Measurements from ENCODE around the gene APOA1.
"Not testable (repeated sequence)": the region's sequence is repeated elsewhere in the genome, so short reads cannot be mapped to it uniquely, and the experiment has no call there.

The APOA1 gene

DNA sequence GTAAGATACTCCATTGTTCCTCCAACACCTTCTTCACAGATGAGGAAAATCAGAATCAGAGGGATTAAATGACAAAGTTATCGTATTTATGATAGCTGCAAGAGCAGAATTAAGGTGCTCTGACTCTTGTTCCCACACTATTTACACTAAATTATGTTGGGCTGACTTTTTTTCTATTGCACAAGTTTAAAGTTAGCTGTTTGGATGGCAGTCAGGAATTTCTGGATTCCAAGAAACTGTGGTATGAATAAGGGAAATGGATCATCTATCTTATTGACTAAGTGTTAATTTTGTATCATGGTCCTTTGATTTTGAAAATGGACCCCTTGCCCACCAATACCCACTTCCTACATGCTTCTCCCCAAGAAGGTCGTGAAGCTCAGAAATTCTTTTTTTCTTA lies 19.9 kb upstream of the APOA1 start:
- DNase-seq: no peak

DNA sequence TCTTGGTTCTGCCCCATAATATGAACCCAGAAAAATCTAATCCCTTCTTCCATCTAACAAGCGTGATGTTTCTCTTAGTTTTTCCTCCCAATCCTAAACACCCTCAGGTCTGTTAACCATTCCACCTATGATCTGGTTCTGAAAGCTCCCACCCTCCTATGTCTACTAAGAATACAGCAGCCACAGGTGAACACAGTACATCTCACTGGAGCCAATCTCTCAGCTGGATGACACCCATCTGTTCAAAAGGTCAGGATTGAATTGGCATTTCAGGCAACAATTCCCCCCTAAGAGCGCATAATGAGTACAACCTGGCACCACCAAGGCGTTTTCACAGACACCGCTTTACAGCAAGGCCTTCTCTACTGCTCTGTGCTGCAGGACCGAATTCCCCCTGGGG lies 19.0 kb upstream of the APOA1 start:
- no peak for DNase-seq

DNA sequence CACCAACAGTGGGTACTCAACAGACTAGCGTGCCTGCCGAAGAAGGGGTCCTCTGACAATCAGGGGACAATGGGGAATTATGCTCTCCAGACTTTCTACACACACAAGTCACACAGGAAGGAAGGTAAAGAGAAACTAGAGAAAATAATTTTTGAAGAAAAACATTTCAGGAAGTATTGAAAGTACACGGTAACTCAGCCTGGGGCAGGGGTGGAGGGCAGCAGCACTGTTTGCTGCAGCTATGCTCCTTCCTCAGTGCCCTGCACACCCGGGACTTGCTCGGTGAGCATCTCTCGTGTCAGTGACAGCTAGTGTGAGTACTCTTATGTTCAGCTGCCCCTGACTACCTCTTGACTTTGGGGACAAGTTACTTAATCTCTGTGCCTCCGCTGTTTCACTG lies 18.0 kb upstream of the APOA1 start:
- peak in 1 of 5 donors; percentile 15 for DNase-seq

DNA sequence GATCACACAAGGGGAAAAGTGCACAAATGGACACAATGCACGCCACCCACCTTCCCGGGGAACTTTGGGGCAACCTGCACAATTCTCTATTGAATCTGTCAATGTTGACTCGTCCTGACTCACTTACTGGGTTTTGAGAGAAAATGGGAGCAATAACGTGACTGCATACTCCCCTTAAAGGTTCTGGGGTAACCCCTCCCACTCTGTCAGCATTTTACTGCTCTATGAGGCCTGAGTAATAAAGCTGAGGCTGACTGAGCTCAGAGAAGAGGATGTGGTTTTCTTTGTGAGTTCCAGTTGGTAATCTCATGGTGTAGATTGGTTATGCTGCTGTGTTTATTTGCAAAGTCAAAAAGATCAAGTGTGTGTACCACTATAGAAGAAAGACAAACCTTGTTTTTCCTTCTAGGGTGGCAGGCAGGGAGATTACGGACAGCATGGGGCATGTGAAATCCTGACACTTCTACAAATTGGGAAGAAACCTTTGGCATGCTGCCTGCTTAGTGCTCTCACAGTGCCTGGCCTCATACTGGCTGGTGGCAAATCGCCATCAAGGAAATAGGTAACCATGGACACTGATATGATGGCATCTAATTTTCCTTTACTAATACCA lies 16.1 kb upstream of the APOA1 start:
- peak in 4 of 5 donors; percentile 29 to 94 (median 46) for DNase-seq

DNA sequence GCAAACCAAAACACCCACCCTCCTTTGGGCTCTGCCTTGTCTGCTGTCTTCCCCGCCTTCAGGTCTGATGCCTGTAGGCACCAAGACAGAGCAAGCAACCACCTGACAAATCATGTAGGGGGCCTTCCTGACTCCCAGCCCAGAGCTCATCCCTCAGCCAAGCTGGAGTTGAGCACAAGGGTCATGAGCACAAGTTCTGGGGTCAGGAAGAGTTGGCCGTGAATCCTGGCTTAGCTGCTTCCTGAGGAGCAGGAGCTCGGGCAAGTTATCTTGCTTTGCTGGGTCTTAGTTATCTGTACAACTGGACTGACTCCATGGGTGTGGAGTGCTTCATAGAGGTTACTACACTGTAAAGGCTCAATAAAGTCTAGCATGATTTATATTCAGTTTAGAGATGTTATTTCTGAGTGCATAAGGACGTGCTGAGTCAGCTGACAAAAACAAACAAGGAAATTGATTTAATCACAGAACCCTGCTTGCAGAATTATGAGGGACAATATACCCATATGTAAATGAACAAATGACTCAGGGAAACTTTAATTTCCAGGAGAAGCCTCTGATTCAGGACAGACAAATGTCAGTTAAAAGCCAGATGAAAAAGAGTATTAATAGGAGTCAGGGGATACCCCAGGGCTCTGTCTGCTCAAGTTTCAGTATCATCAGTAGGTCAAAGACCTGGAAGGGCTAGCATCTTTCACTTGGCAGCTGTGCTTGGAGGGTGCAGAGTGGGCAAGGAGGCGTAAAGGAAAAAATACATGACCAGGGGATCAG lies 15.0 kb upstream of the APOA1 start:
- peak in 1 of 5 donors; percentile 26 for DNase-seq

DNA sequence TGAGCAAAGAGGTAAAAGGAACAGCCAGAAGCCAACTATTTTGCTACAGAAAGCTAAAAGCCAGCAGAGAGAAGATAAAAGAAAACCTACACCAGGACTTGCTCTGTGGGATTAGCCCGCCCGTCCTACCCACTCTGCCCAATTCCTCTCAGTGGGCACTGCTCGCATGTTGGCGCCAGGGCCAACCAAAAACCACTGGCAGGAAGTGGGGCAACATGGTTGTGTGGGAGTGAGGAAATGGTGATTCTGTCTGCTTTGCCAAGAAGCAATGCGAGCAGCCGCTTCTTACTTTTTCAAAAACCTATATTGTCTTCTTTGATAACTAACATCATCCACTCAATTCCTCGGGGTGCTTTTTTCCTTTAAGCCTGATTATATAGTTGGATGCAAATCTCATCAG lies 14.2 kb upstream of the APOA1 start:
- peak in 4 of 5 donors; percentile 13 to 55 (median 23) for DNase-seq

DNA sequence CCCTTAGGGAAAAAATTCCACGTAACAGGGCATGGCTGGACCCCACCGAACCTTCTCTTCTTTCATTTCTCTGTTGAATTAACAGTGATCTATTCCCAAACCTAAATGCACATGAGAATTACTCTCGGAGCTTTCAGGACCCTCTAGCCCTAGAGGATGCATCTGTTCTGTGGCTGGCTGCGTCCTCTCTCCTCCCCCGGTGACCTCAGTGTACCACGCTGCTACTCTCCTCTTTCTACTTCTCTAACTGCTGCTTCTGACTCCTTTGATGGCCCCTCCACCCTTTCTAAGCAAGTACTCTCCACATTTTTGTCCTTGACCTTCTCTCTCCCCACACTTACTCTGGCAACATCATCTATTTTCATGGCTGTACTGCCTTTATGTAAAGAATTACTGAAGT lies 12.1 kb upstream of the APOA1 start:
- DNase-seq: no peak

DNA sequence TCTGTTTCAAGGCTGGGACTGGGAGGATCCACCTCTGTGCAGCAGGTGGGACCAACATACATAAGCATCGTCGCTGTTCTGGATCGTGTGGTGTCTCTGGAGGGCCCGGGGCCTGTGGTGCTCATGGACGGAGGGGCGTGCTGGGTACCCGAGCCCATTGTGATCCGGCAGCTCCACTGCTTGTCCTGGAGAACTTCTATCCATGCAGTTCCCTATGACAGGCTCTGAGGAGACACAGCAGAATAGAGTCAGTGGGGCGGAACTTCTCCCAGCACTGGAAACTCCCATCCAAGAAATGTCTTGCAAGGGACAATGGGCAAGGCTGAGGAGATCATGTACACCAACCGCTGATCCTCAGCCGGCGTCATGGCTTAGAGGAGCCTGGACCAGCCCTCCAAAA lies 11.6 kb upstream of the APOA1 start:
- DNase-seq: no peak

DNA sequence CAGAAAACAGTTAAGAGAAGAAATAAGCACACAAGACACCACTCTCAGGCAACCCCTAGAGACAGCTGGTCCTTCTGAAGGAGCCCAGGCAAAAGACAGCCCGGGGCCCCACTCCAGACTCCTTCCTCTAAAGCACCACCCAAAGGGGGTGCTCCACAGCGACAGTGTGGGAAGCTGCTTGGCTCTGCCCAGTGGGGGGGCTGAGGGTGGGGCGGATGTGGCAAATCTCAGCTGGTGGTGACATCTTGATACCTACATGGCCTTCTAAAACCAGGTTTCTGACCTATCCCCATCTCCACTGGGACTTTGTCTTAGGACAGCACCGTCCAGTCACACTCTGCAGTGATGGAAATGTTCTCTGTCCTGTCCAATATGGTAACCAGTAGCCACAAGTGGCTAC lies 10.2 kb upstream of the APOA1 start:
- no peak for DNase-seq

DNA sequence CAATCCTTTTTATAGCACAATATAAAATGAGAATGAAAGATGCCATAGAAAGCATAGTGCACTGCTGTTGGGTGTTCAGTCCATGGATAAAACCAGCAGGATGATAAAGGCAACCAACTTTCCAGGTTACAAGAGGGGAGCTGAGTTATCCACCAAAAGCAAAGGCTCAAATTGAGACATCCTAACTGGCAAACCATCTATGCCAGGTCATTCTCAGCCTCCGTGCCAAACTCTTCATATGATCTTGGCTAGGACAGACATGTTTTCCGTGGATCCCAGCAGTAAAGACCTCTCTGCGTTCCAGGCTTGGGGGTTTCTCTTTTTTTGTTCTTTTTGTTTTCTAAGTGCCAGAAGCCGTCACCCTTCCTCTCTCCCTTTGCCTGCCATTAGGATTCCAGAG lies 7.3 kb upstream of the APOA1 start:
- no peak for DNase-seq

DNA sequence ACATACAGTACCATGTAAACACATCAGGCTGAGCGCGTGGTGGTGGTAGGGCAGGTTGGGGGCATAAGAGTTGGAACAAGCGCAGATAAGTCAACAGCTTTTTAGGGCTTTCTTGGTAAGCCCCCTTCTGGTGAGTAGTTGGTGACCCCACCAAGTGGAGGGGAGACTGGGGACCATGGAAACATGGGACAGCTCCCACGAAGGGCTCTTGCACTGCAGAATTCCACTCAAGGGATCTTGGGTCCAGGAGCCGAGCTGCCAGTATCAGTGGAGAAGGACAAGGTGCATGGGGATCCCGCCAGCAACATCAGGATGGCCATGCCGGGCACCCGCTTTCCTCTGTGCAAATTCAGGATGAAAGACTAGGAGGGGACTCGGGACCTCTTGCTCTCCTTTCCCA lies 6.2 kb upstream of the APOA1 start:
- no peak for DNase-seq

DNA sequence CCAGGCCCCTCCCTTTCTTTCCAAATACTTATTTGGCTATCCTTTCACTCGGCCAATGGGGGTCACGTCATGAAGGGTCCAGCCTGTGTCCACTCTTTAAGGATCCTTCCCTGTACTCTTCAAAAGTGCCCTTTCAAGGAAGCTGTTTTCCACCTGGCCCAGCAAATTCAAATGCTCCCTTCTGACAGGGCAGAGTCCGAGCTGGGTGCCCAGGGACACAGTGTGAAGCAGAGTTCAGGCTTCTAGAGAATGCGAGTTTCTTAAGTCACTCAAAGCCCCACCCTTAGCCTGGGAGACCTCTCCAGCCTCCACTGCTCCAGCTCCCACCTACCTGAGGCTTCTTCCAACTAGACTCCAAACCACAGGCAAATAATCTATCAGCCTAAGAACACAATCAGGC lies 5.5 kb upstream of the APOA1 start:
- DNase-seq: no peak

DNA sequence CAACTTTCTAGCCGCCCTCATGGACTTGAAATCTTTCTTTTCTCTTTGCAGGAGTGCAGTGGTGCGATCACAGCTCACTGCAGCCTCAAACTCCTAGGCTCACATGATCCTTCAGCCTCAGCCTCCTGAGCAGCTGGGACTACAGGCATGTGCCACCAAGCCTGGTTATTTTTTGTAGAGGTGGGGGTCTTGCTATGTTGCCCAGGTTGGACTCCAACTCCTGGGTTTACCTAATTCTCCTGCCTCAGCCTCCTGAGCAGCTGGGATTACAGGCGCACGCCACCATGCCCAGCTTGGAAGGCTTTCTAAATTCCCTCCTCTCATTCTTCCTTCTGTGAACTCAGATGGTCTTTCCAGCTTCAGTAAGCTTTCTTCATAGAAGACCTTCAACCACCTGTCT lies 4.7 kb upstream of the APOA1 start:
- DNase-seq: no peak

DNA sequence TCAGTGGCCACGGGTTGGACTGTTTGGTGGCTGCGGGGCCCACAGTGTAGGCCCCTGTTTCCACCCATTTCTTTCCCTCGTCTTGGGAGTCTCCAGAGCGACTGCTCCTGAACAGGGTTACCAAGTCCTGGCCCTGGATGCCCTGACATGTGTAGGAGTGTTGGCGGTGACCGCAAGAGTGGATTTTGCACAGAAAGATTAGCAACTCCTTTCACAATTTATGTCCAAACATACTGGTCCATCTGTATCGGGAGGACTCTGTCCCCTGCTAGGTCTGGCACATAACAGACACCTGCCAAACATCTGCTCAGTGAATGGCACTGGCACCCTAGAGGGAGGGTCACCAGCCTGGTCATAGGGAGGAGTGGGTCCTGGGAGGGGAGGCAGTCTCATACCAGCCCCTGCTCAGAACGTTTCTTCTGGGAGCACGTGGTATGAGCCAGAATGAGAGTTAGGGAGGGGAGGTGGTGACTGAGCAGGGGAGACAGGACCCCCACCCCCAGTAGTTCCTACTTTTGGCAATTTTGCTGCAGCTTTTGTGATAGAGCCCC lies 3.4 kb upstream of the APOA1 start:
- no peak for DNase-seq

DNA sequence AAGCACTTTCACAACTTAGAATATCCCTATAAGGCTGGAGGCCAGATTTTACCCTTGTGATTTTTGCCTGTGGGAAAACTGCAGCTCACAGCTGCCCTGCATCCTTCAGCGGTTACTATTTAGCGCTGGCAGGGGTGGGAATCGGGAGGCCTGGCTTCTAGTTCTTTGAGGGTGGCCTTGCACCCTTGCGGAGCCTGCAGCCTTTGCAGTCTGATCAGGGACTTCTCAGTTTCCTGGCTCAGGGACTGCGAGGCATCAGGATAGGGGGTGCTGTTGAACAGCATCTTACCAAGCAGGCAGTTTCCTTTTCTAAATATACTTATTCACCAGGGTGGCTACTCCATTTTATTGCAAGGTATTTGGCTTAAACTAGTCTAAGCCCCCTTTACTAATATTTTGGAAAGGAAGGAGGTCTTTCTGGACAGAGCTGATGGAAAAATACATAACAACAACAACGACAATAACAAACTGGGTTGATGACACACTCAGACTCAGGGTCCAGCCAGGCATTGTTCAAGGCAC lies 2.9 kb upstream of the APOA1 start:
- no peak for DNase-seq

DNA sequence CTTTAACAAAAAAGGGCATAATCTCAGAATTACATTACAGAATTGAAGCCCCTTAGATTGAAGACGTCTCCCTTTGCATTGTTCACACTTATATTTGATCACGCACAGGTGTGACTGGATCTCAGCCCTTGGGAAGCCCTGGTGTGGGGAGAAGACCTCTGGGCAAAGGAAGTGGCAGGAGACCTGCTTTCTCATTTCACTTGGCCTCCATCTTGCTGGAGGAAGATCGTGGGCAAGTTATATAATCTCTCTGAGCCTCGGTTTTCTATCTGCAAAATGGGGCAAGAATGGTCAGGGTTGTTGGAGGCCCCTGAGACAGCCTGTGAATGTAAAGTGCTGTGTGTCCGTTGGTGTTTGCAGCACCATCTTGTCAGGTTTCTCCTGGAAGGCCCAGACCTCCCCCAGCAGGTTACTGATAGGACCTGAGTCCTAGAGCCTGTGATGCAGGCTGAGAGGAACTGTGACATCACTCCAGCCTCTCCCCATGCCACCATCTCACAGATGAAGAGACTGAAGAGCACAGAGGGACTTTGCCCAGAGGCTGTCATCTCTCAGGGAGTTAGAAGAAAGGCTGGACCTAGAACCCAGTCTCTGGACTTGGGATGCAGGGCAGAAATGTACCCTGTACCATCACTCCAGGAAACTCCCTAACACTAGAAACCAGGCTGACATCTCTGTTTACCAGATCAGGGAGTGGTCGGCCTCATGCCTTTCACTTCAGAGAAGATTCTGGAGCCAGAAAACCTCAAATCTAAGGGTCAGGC lies 1.1 kb upstream of the APOA1 start:
- DNase-seq: no peak

DNA sequence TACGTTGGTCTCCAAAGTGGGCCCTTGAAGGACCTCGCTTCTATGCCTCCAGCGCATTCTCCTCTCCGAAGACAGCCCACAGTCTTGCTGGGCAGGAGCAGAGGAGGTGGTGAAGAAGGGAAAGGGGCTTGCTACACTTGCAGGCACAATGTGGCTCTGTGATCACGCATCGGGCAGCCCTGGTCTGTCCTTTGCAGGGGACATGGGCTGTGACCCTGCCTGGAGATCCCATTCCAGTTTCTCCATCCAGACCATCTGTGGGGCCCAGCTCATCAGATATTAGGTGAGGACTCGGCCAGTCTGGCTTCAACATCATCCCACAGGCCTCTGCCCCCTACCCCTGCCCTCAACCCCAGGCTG lies 810 bp downstream of the APOA1 start:
- no peak for DNase-seq

DNA sequence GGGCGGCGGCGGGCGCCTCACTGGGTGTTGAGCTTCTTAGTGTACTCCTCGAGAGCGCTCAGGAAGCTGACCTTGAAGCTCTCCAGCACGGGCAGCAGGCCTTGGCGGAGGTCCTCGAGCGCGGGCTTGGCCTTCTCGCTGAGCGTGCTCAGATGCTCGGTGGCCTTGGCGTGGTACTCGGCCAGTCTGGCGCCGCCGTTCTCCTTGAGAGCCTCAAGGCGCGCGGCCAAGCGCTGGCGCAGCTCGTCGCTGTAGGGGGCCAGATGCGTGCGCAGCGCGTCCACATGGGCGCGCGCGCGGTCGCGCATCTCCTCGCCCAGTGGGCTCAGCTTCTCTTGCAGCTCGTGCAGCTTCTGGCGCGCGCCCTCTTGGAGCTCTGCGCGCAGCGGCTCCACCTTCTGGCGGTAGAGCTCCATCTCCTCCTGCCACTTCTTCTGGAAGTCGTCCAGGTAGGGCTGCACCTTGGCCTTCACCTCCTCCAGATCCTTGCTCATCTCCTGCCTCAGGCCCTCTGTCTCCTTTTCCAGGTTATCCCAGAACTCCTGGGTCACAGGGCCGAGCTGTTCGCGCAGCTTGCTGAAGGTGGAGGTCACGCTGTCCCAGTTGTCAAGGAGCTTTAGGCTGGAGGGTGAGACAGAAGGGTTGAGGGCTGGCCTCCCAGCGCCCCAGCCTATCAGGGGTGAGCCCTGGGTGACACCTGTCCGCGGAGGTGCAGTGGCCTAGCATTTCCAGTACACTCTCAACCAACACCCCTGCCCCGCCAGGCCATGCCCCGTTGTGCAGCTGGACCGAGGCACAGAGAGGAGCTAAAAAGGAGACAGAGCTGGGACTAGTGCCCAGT lies 1.4 kb downstream of the APOA1 start:
- DNase-seq: peak; percentile 51 to 87 (median 67)

DNA sequence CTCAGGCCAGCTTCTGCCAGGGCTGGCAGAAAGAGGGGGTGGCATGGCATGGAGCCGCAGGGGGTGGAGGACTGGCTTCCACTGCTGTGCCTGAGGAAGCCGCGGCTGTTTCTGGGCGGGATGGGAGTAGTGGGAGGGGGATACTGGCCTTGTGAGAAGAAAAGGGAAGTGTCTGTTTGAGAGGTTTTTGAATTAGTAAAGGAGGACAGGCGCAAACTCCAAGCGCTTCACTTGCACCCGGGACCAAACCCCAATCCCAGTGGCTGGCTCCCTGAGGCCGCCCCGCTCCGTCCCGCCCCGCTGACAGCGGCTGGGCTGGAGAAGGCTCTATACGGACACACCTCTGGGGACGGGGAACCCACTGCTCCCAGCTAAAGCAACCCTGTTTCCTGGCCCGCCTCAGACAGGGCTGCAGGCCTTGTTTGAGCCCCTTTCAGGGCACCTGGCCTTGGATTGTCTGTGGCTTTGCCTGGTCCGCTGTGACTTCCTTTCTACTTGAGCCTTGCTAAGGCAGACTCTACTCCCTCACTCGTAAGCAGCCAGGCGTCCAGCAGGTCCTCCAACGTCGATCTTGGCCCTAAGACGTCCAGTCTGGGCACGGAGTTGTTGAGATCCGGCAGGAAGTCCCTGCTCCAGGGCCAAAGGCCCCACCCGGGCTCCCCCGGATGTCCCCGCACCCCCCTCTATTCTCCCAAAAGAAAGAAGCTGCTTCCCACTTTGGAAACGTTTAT lies 2.2 kb downstream of the APOA1 start:
- no peak for DNase-seq

DNA sequence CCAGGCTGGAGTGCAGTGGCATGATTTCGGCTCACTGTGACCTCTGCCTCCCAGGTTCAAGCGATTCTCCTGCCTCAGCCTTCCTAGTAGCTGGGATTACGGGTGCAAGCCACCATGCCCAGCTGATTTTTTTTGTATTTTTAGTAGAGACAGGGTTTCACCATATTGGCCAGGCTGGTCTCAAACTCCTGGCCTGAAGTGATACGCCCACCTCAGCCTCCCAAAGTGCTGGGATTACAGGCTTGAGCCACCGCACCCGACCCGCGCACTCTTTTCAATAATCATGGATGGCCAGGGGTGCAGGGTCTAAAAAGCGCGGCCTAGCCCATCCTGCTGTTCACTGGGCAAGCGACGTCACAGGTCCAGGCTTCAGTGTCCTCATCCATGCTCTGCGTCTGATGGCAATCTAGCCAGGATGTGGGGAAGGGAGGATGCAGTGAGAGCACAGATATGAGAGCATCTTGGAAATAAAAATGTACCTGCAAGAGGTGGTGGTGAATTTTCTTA lies 2.8 kb downstream of the APOA1 start:
- not testable (repeated sequence) for DNase-seq

DNA sequence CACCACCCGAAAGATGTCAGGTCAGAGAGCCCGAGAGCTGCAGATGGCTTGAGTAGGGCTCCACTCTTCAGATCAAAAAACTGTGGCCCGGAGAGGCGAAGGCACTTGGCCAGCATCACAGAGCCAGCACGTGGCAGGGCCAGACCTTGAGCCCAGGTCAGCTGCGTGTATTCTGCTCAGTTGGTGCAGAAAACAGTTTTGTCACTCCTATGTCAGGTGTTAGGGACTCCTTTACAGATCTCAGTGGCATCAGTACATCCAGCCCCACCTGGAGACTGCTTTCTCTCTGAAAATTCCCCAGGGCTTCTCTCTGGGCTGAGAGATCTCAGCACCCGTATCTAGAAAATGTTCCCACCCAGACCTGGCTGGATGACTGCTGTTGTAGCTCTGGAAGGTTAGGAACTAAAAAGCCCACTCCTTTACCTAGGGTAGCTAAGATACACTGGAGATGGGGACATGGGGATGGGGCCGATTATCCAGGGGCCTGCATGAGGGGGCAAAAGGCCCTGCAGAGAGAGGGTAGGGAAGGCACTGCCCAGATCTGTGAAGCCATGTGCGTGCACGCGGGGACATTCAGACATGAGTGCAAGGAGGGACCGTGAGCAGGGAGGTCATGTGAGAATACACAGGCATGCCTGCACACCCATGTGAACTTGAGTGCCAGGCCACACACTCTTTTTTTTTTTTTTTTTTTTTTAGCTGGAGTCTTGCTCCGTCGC lies 3.4 kb downstream of the APOA1 start:
- DNase-seq: no peak

All from T-helper 1 cell (primary cell).